HEK293 (cell line): Measurements from ENCODE around the gene RGS11.

Source experiments
- CTCF ChIA-PET: fragments of 350-600 bp; formaldehyde crosslinking; extraction: SDS; loops from one replicate; lab custom pipeline; 2021; ENCODE audit warnings: antibody characterized with exemption; lab: Yijun Ruan, JAX
- POLR2A ChIA-PET: fragments of 300-600 bp; formaldehyde crosslinking; extraction: SDS; loops from one replicate; lab custom pipeline; 2020; ENCODE audit warnings: antibody characterized with exemption, inconsistent platforms; lab: Yijun Ruan, JAX
- H3K27ac ChIP-seq: fragments of 200-500 bp; sonication (Bioruptor generic); 2 replicates; pipeline ENCODE4 v1.5.1; 2014; ENCODE audit warnings: low read depth, low read length, control low read depth, inconsistent platforms; ENCODE audit errors: extremely low read depth
- H3K36me3 ChIP-seq, 2 experiments: fragments of 200-500 bp in 1 of 2; sonication (Bioruptor generic) in 1 of 2; 1 replicate in 1 of 2; 2 replicates in 1 of 2; pipeline ENCODE4 v1.5.1; 2014 to 2017; ENCODE audit warnings: inconsistent platforms in 2 of 2, low read length in 2 of 2; ENCODE audit not compliant: control insufficient read depth in 2 of 2, insufficient read depth in 1 of 2
- H3K4me1 ChIP-seq: fragments of 200-500 bp; sonication (Bioruptor generic); 2 replicates; pipeline ENCODE4 v1.5.1; 2014; ENCODE audit warnings: mild to moderate bottlenecking, low read length, inconsistent platforms; ENCODE audit not compliant: control insufficient read depth, insufficient read depth
- H3K4me3 ChIP-seq: 2 replicates; pipeline ENCODE4 v1.5.1; 2011; ENCODE audit warnings: low read depth, mild to moderate bottlenecking, control low read depth, low read length, moderate library complexity
- H3K9me3 ChIP-seq: fragments of 200-500 bp; sonication (Bioruptor generic); 2 replicates; pipeline ENCODE4 v1.5.1; 2014; ENCODE audit warnings: low read depth, low read length, inconsistent platforms; ENCODE audit not compliant: control insufficient read depth, insufficient read depth
- AEBP2 ChIP-seq: fragments of 450-650 bp; formaldehyde crosslinking; IDR thresholded peaks from 2 replicates; pipeline ENCODE4 v1.5.1; 2016; ENCODE audit warnings: missing biosample characterization, missing genetic modification characterization, borderline replicate concordance
- BCL11A ChIP-seq: fragments of 450-650 bp; formaldehyde crosslinking; IDR thresholded peaks from 2 replicates; pipeline ENCODE4 v1.5.1; 2016; ENCODE audit warnings: low read depth, missing biosample characterization, missing genetic modification characterization
- PATZ1 ChIP-seq: fragments of 450-650 bp; formaldehyde crosslinking; IDR thresholded peaks from 2 replicates; pipeline ENCODE4 v1.5.1; 2016; ENCODE audit warnings: missing biosample characterization, missing genetic modification characterization
- WT1 ChIP-seq: fragments of 450-650 bp; formaldehyde crosslinking; IDR thresholded peaks from 2 replicates; pipeline ENCODE4 v1.5.1; 2016; ENCODE audit warnings: missing biosample characterization, missing genetic modification characterization
- ZFP41 ChIP-seq: fragments of 450-650 bp; formaldehyde crosslinking; IDR thresholded peaks from 2 replicates; pipeline ENCODE4 v1.5.1; 2016; ENCODE audit warnings: missing biosample characterization, missing genetic modification characterization, borderline replicate concordance
- ZNF157 ChIP-seq: fragments of 450-650 bp; formaldehyde crosslinking; IDR thresholded peaks from 2 replicates; pipeline ENCODE4 v1.5.1; 2016; ENCODE audit warnings: missing biosample characterization, missing genetic modification characterization
- ZNF423 ChIP-seq: fragments of 450-650 bp; formaldehyde crosslinking; IDR thresholded peaks from 2 replicates; pipeline ENCODE4 v1.5.1; 2016; ENCODE audit warnings: missing biosample characterization, missing genetic modification characterization
- ZNF558 ChIP-seq: fragments of 450-650 bp; formaldehyde crosslinking; IDR thresholded peaks from 2 replicates; pipeline ENCODE4 v1.5.1; 2016; ENCODE audit warnings: missing biosample characterization, missing genetic modification characterization
- ZSCAN16 ChIP-seq: fragments of 450-650 bp; formaldehyde crosslinking; IDR thresholded peaks from 2 replicates; pipeline ENCODE4 v1.5.1; 2016; ENCODE audit warnings: missing biosample characterization, missing genetic modification characterization
- ZSCAN18 ChIP-seq: fragments of 450-650 bp; formaldehyde crosslinking; IDR thresholded peaks from 2 replicates; pipeline ENCODE4 v1.5.1; 2016; ENCODE audit warnings: missing biosample characterization, missing genetic modification characterization
- ZSCAN4 ChIP-seq: fragments of 450-650 bp; formaldehyde crosslinking; IDR thresholded peaks from 2 replicates; pipeline ENCODE4 v1.5.1; 2017; ENCODE audit warnings: missing biosample characterization, missing genetic modification characterization

RGS11 gene

GRCh38 chr16:291539-291938 is 15.8 kb upstream of the RGS11 start:
- Histone ChIP-seq H3K9me3 (no peaks in the 10 kb centered on the region), H3K27ac (no peak overlapping the region), H3K4me3 (no peak overlapping the region), H3K4me1 (no peaks in the 10 kb centered on the region), H3K36me3 (peaks cover 0 to 72% of the 10 kb centered on the region in 2 experiments; a peak in 2 of 3 replicates)
- TF ChIP-seq BCL11A (no peak), ZNF558 (no peak), WT1 (tag by site-specific recombination) (no peak), ZSCAN18 (tag by site-specific recombination) (no peak)
- CTCF ChIA-PET = interaction anchor here (1.6 kb wide), 1 partner anchor 71 kb away, joined by 3 read pairs; no protein-coding TSS in a partner anchor
- POLR2A ChIA-PET = interaction anchor here (1.2 kb wide), 1 partner anchor 61 kb away, joined by 5 read pairs; the partner anchor contains the start of gene AXIN1

GRCh38 chr16:290681-291405 is 15.1 kb upstream of the RGS11 start:
- H3K4me3 ChIP-seq = no peak overlapping the region
- ChIA-PET CTCF (interaction anchor here (1.6 kb wide), 1 partner anchor 71 kb away, joined by 3 read pairs; no protein-coding TSS in a partner anchor), POLR2A (interaction anchor here (1.2 kb wide), 1 partner anchor 62 kb away, joined by 5 read pairs; the partner anchor contains the start of gene AXIN1)
- H3K27ac ChIP-seq = no peak overlapping the region
- peaks cover 0 to 73% of the 10 kb centered on the region in 2 experiments; a peak in 2 of 3 replicates for H3K36me3 ChIP-seq
- no peaks in the 10 kb centered on the region for H3K9me3 ChIP-seq
- no peaks in the 10 kb centered on the region for H3K4me1 ChIP-seq
- TF ChIP-seq PATZ1 (tag by site-specific recombination) = no peak
- TF ChIP-seq ZSCAN16 (tag by site-specific recombination) = no peak
- no peak for TF ChIP-seq ZSCAN4 (tag by site-specific recombination)
- no peak for TF ChIP-seq AEBP2 (tag by site-specific recombination)
- no peak for TF ChIP-seq ZNF423 (tag by site-specific recombination)

GRCh38 chr16:290015-290680 is 14.4 kb upstream of the RGS11 start:
- H3K36me3 ChIP-seq = peaks cover 0 to 73% of the 10 kb centered on the region in 2 experiments; a peak in 2 of 3 replicates
- no peaks in the 10 kb centered on the region for H3K4me1 ChIP-seq
- H3K27ac ChIP-seq = no peak overlapping the region
- CTCF ChIA-PET = interaction anchor here (0.5 kb wide), 1 partner anchor 35 kb away, joined by 3 read pairs; no protein-coding TSS in a partner anchor
- TF ChIP-seq ZNF157 (tag by site-specific recombination) = no peak
- TF ChIP-seq ZFP41 (tag by site-specific recombination) = no peak
- TF ChIP-seq, all 188 proteins: peak for 0
- H3K4me3 ChIP-seq = no peak overlapping the region
- POLR2A ChIA-PET = no interaction called here
- H3K9me3 ChIP-seq = no peaks in the 10 kb centered on the region
